WI38 (cell line): ENCODE measurements around the gene SEPTIN5.

Experiments used
- H3K4me3 ChIP-seq: 2 replicates; pipeline ENCODE4 v1.5.1; 2011; ENCODE audit warnings: low read depth, mild to moderate bottlenecking, control low read depth, low read length
- TF ChIP-seq, protein P1 (sequence below): IDR thresholded peaks from 2 replicates; pipeline ENCODE4 v1.5.1; 2012; ENCODE audit warnings: low read depth, mild to moderate bottlenecking, control low read depth, low read length

The SEPTIN5 gene

DNA sequence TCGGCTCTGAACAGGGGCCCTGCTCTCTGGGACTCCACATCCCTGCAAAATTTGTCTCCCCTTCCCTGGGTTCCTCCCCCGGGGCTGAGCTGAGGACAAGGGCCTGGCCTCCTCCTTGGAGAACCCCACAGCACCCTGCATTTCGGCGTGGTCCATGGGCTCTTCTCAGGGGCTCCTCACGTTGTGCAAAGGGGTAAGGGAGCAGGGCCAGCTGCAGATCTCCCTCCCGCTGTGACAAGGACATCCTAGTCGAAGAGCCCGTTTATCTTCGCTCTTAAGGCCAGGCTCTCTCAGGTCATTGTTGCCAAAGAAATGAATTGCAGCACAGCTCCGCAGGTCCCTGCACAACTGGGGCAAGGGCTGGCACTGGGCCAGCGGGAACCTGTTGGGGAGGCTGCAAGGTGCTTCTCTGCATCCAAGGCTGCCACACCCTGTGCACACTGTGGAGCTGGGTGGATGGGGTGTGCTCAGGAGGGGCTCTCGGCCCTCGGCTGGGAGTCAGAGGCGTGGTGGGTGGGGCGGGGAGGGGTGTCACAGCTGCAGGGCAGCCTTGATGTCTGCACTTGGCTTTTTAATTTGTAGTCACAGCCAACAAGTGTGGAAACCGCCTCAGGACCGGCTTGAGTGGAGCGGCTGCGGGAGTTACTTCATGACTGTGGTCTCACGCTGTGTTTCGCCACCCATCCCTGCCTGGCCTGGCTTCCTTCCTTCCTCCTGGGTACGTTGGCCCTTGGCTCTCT is 26.6 kb upstream of the SEPTIN5 start:
- no peak overlapping the region for H3K4me3 ChIP-seq
- TF ChIP-seq, protein P1, sequence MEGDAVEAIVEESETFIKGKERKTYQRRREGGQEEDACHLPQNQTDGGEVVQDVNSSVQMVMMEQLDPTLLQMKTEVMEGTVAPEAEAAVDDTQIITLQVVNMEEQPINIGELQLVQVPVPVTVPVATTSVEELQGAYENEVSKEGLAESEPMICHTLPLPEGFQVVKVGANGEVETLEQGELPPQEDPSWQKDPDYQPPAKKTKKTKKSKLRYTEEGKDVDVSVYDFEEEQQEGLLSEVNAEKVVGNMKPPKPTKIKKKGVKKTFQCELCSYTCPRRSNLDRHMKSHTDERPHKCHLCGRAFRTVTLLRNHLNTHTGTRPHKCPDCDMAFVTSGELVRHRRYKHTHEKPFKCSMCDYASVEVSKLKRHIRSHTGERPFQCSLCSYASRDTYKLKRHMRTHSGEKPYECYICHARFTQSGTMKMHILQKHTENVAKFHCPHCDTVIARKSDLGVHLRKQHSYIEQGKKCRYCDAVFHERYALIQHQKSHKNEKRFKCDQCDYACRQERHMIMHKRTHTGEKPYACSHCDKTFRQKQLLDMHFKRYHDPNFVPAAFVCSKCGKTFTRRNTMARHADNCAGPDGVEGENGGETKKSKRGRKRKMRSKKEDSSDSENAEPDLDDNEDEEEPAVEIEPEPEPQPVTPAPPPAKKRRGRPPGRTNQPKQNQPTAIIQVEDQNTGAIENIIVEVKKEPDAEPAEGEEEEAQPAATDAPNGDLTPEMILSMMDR = no peak

DNA sequence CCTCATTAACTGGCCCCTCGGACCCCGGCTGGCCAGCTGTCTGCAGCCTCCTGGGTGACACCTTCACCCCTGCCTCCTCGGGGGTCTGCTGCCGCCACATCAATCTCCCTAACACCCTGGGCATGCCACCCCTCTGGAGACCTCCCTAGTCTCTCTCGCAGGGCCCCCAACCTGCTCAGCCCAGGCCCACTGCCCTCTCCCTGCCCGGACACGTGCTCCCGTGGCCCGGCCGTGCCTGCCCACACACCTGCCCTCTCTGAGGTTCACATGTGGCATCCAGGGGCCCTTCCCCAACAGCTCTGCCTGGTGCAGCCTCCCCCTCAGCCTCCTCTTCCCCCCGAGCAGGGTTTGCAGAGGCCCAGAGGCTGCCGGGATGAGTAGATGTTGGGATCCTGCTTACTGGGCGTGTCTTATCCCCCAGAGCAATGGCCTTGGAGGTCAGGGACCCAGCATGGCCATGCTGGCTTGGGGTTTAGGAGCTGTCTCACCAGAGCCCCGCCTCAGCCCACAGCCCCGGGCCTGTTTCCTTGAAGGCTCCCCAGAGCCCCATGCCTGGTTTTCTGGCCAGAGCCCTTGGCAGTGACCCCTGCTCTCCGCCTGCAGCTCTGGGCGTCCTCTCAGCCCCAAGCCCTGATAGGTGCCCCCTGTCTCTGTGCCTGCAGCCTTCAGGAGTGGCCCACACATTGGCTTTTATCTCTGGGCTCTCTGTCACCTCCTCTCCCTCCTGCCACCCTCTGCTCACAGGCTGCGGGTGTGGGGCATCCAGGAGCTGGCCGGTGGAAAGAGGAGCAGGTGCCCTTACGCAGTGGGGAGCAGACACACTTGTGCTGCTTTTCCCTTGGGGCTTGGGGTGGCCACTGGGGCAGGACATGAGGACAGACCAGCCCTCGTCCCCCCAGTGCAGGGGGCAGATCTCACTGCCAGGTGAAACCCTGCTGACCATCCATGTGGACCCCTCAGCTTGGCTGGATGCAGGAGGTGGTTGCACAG is 25.7 kb upstream of the SEPTIN5 start:
- TF ChIP-seq, protein P1 = no peak
- no peak overlapping the region for H3K4me3 ChIP-seq

DNA sequence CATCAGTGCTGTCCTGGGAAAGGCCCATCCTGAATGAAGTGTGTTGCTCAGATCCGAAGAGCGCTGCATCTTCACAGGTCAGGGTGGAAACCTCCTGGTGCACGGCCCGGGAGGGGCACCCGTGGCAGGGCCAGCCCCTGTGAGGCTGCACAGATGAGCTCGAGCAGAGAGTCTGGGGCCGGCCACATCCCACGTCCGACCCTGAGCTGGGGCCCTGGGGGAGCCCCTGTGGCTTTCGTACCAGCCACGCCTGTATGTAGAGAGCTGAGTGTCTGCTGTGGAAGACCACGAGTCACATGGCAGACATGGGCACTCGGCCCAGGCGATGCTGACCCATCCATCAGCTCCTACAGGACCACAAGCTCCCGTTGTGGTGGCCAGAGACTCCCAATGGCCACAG is 24.9 kb upstream of the SEPTIN5 start:
- TF ChIP-seq, protein P1 = no peak
- H3K4me3 ChIP-seq = no peak overlapping the region

DNA sequence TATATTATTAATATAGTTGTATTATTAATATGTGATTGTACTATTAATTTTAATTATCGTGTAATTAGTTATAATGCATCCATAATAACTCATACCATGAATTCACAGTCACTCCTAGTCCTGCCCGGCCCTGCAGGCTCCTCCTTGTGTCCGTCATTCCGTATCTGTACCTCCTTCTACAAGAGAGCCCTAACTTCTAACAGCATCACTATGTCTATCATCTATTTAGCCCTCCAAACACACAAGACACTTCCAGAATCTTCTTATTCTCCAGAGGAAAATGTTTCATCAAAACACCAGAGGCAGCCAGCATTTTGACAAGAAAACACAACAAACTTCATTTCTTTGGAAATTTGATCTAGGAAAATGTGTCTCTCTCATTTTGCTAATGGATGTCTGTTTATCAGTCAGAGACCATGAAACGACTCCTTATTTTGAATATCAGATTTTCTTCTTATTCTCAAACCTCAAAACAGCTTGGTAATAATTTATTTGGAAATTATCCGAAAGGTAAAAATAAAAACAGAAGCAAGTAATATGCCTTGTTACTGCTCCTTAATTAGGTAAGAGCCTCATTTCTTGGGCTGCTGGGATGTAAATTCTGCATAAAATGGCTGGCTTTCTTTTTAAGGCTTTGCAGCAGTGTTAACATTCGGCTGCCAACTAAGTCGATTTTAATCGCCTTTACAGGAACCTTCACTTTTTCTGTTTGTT is 23.1 kb upstream of the SEPTIN5 start:
- TF ChIP-seq, protein P1 = no peak
- H3K4me3 ChIP-seq = no peak overlapping the region; the same call in 1 of the 2 replicates

- peak overlapping the region; percentile 29; the same call in 1 of the 2 replicates for H3K4me3 ChIP-seq
- TF ChIP-seq, protein P1 = no peak
Observed at GRCh38 chr22:19691721-19692341, 22.5 kb upstream of the SEPTIN5 start.

DNA sequence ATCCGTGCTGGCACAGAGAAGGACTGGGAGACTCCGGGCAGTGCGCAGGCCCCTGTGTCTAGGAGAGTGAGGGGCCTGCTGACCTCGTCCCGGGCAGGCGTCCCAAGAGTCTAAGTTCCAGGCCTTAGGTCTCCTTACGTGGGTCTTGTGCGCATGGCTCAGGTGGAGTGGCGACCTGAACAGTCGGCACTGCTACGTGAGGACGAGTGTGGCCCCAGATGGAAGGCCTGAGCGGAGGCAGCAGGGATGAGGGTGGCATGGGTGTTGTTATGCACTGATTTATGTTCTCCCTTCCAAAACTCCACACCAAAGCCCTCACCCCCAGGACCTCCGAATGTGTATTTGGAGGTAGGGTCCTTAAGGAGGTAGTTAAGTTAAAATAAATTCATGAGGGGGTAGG is 20.7 kb upstream of the SEPTIN5 start:
- no peak overlapping the region for H3K4me3 ChIP-seq
- TF ChIP-seq, protein P1 = no peak
